ENCODE results near the gene SSR1. TPM values are rescaled to one million over a fixed set of nuclear protein-coding genes. Genes with fewer than 3 reads are reported as not detected.

Gene SSR1
- total RNA-seq, 1 experiment from 2014 or later = 153 TPM

- DNase-seq (ENCODE audit: low read depth in 1 of 2, low spot score in 2 of 2) = no peak
- H3K27me3 ChIP-seq (replicated peaks) = no peaks in the 10 kb centered on the region
- H3K36me3 ChIP-seq = peaks cover 78% of the 10 kb centered on the region
- H3K27ac ChIP-seq = no peak overlapping the region
- H3K4me3 ChIP-seq = no peak overlapping the region
- no peaks in the 10 kb centered on the region for H3K4me1 ChIP-seq (replicated peaks)
- no peaks in the 10 kb centered on the region for H3K9me3 ChIP-seq (replicated peaks)
These were observed 83.3 kb downstream of the SSR1 start for GRCh38 chr6:7229376-7230326.

GRCh38 chr6:7228662-7229375 lies 84.2 kb downstream of the SSR1 start:
- no peak for DNase-seq (ENCODE audit: low read depth in 1 of 2, low spot score in 2 of 2)
- Histone ChIP-seq H3K27ac (no peak overlapping the region), H3K27me3 (replicated peaks) (no peaks in the 10 kb centered on the region), H3K9me3 (replicated peaks) (no peaks in the 10 kb centered on the region), H3K36me3 (peaks cover 74% of the 10 kb centered on the region), H3K4me3 (no peak overlapping the region), H3K4me1 (replicated peaks) (no peaks in the 10 kb centered on the region)

- Histone ChIP-seq H3K4me1 (replicated peaks) (no peaks in the 10 kb centered on the region), H3K36me3 (peaks cover 60% of the 10 kb centered on the region), H3K9me3 (replicated peaks) (no peaks in the 10 kb centered on the region), H3K4me3 (no peak overlapping the region), H3K27me3 (replicated peaks) (no peaks in the 10 kb centered on the region), H3K27ac (no peak overlapping the region)
- DNase-seq (ENCODE audit: low read depth in 1 of 2, low spot score in 2 of 2) = no peak
These were observed 88.3 kb downstream of the SSR1 start for GRCh38 chr6:7224731-7225130.

- DNase-seq (ENCODE audit: low read depth in 1 of 2, low spot score in 2 of 2) = no peak
- H3K4me1 ChIP-seq (replicated peaks) = no peaks in the 10 kb centered on the region
- no peaks in the 10 kb centered on the region for H3K27me3 ChIP-seq (replicated peaks)
- no peak overlapping the region for H3K27ac ChIP-seq
- H3K36me3 ChIP-seq = peaks cover 55% of the 10 kb centered on the region
- H3K9me3 ChIP-seq (replicated peaks) = no peaks in the 10 kb centered on the region
- H3K4me3 ChIP-seq = no peak overlapping the region
These were observed 90.8 kb downstream of the SSR1 start for GRCh38 chr6:7222197-7222596.

- no peaks in the 10 kb centered on the region for H3K9me3 ChIP-seq (replicated peaks)
- no peak overlapping the region for H3K27ac ChIP-seq
- peaks cover 15% of the 10 kb centered on the region for H3K4me1 ChIP-seq (replicated peaks)
- H3K36me3 ChIP-seq = peaks cover 53% of the 10 kb centered on the region
- no peaks in the 10 kb centered on the region for H3K27me3 ChIP-seq (replicated peaks)
- DNase-seq (ENCODE audit: low read depth in 1 of 2, low spot score in 2 of 2) = no peak
- no peak overlapping the region for H3K4me3 ChIP-seq
These were observed 93.7 kb downstream of the SSR1 start for GRCh38 chr6:7219310-7219709.

GRCh38 chr6:7218406-7218988 lies 94.5 kb downstream of the SSR1 start:
- peaks cover 60% of the 10 kb centered on the region for H3K36me3 ChIP-seq
- DNase-seq (ENCODE audit: low read depth in 1 of 2, low spot score in 2 of 2) = no peak
- no peak overlapping the region for H3K27ac ChIP-seq

More at GRCh38 chr6:7218406-7218988, 94.5 kb downstream of the SSR1 start:
- Histone ChIP-seq H3K9me3 (replicated peaks) (no peaks in the 10 kb centered on the region), H3K27me3 (replicated peaks) (no peaks in the 10 kb centered on the region), H3K4me3 (no peak overlapping the region), H3K4me1 (replicated peaks) (peaks cover 16% of the 10 kb centered on the region)

Other genes with a start within 250 kb of the SSR1 start
- gene RREB1, start 205.2 kb downstream of the SSR1 start, total RNA-seq (2014; rRNA removed; shearing (Covaris generic)) = 7.1 and 16.9 TPM in 2 replicates
- gene CAGE1, start 76.5 kb upstream of the SSR1 start, total RNA-seq (2014; rRNA removed; shearing (Covaris generic)) = 0.08 TPM in 1 of 2 replicates, not detected in the other
- 23.8 and 29.1 TPM in 2 replicates for gene RIOK1, start 76.6 kb upstream of the SSR1 start, total RNA-seq (2014; rRNA removed; shearing (Covaris generic))
- gene DSP, start 228.5 kb upstream of the SSR1 start, total RNA-seq (2014; rRNA removed; shearing (Covaris generic)) = 0.08 TPM in 1 of 2 replicates, not detected in the other